Esophagus muscularis mucosa (tissue), 4 donors: ENCODE results near the gene ARHGAP5. TPM values are rescaled to one million over a fixed set of nuclear protein-coding genes. Genes with fewer than 3 reads are reported as not detected.

Experiments used
- DNase-seq: peaks from one replicate; pipeline ENCODE4 v3.0.0-alpha.2; 2017; ENCODE audit errors: extremely low spot score
- H3K27ac ChIP-seq, 4 donors: fragments of 200-600 bp; sonication (generic); replicated peaks in 1 of 4; 1 replicate in 3 of 4; 2 replicates in 1 of 4; pipeline ENCODE4 v1.5.1; 2016 to 2019; ENCODE audit warnings: mild to moderate bottlenecking in 1 of 4
- H3K27me3 ChIP-seq, 4 donors: fragments of 200-600 bp; sonication (generic); one replicate each; pipeline versions ENCODE4 v1.5.1 to v1.6.0; 2016 to 2019
- H3K36me3 ChIP-seq, 4 donors: fragments of 200-600 bp; sonication (generic); one replicate each; pipeline ENCODE4 v1.5.1; 2016 to 2019
- H3K4me1 ChIP-seq, 4 donors: fragments of 200-600 bp; sonication (generic); one replicate each; pipeline ENCODE4 v1.5.1; 2016 to 2019
- H3K4me3 ChIP-seq, 4 donors: fragments of 200-600 bp; sonication (generic); 1 replicate in 2 of 4; 2 replicates in 2 of 4; pipeline ENCODE4 v1.5.1; 2016 to 2019; ENCODE audit warnings: mild to moderate bottlenecking in 4 of 4, moderate library complexity in 1 of 4
- H3K9me3 ChIP-seq, 4 donors: fragments of 200-600 bp; sonication (generic); 1 replicate in 3 of 4; 2 replicates in 1 of 4; pipeline ENCODE4 v1.5.1; 2016 to 2019
- CTCF ChIP-seq, 3 experiments: fragments of 200-600 bp in 2 of 3; fragments of 450-650 bp in 1 of 3; sonication (generic) in 2 of 3; IDR thresholded peaks; one replicate each; pipeline ENCODE4 v1.5.1; 2017 to 2019; ENCODE audit warnings: antibody characterized with exemption in 3 of 3, mild to moderate bottlenecking in 2 of 3, moderate library complexity in 1 of 3
- EP300 ChIP-seq: sonication (generic); formaldehyde crosslinking; IDR thresholded peaks from one replicate; pipeline ENCODE4 v1.6.1; 2017; ENCODE audit warnings: antibody characterized with exemption
- POLR2A ChIP-seq: fragments of 450-650 bp; IDR thresholded peaks from one replicate; pipeline ENCODE4 v1.6.1; 2017; ENCODE audit warnings: antibody characterized with exemption, moderate library complexity, mild to moderate bottlenecking, low read depth
- POLR2AphosphoS5 ChIP-seq, 2 donors: sonication (generic); formaldehyde crosslinking; IDR thresholded peaks; one replicate each; pipeline ENCODE4 v1.6.1; 2017; ENCODE audit warnings: antibody characterized with exemption in 2 of 2
- WGBS: methylation state at CpG from one replicate; pipeline ENCODE4 v1.1.5; 2018; 5-methylcytosine and 5-hydroxymethylcytosine counted together
- intact Hi-C: fragments of 100-400 bp; cut with DNase I; formaldehyde crosslinking; loops from one replicate; pipeline ENCODE4 v1.15.1; 2023
- total RNA-seq, 4 donors: library from RNA; depleted of rRNA; stranded (reverse); fragments of >200 nt; gene quantifications; one replicate each; pipeline versions ENCODE4 v1.1.0 to v1.2.1, GENCODE V29; 2016

The ARHGAP5 gene
- total RNA-seq, 4 donors from 2014 or later = 171 to 223 (median 196) TPM

DNA sequence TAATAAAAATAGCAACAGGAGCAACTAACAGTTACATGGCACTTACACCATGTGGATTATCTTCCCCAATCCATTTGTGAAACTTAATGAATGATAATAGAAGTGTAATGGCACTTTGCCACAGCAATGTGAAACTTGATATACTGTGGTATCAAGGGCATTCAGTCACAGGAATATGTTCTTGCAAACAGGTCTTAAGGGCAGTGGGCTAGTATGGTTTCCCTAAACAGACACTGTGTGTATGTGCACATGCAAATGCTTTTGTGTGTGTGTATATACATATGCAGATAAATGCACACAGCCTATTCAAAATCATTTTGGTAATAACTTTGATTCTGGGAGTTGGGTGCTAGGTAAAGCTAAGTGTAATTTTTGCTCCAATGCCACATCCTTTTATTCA lies 26.2 kb upstream of the ARHGAP5 start:
- no peak overlapping the region for H3K4me3 ChIP-seq
- H3K9me3 ChIP-seq = no peaks in the 10 kb centered on the region
- no peaks in the 10 kb centered on the region for H3K36me3 ChIP-seq
- H3K27me3 ChIP-seq = no peaks in the 10 kb centered on the region
- H3K4me1 ChIP-seq = no peaks in the 10 kb centered on the region
- intact Hi-C loops = no loop called here
- TF ChIP-seq CTCF (IDR thresholded peaks at IDR 0.05) (no peak), POLR2AphosphoS5 (IDR thresholded peaks at IDR 0.05) (no peak), EP300 (no peak)
- no peak for DNase-seq
- no peak overlapping the region for H3K27ac ChIP-seq

DNA sequence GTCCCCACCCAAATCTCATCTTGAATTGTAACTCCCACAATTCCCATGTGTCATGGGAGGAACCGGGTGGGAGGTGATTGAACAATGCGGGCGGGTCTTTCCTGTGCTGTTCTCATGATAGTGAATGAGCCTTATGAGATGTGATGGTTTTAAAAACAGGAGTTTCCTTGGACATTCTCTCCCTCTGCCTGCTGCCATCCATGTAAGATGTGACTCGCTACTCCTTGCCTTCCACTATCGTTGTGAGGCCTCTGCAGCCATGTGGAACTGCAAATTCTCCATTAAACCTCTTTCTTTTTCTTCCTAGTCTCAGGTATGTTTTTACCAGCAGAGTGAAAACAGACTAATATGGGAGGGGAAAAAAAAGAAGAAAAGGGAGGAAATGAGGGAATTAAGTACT lies 22.6 kb upstream of the ARHGAP5 start:
- intact Hi-C loops = no loop called here
- no peaks in the 10 kb centered on the region for H3K27me3 ChIP-seq
- no peak for DNase-seq
- no peak for TF ChIP-seq CTCF (IDR thresholded peaks at IDR 0.05)
- no peak for TF ChIP-seq POLR2AphosphoS5 (IDR thresholded peaks at IDR 0.05)
- TF ChIP-seq EP300 = no peak
- no peaks in the 10 kb centered on the region for H3K36me3 ChIP-seq
- no peak overlapping the region for H3K4me3 ChIP-seq
- no peak overlapping the region for H3K27ac ChIP-seq
- 87% methylated on average over 5 of the region's 5 CpGs for WGBS
- H3K4me1 ChIP-seq = no peaks in the 10 kb centered on the region
- no peaks in the 10 kb centered on the region for H3K9me3 ChIP-seq

- intact Hi-C loops = no loop called here
- H3K36me3 ChIP-seq = no peaks in the 10 kb centered on the region
- no peak for DNase-seq
- H3K27ac ChIP-seq = no peak overlapping the region
- WGBS = 92% methylated on average over 2 of the region's 2 CpGs
- H3K9me3 ChIP-seq = no peaks in the 10 kb centered on the region
- H3K4me1 ChIP-seq = no peaks in the 10 kb centered on the region
- no peak overlapping the region for H3K4me3 ChIP-seq
- no peaks in the 10 kb centered on the region for H3K27me3 ChIP-seq
- TF ChIP-seq CTCF (IDR thresholded peaks at IDR 0.05) (no peak), EP300 (no peak), POLR2A (no peak), POLR2AphosphoS5 (IDR thresholded peaks at IDR 0.05) (no peak)
These were observed 21.9 kb upstream of the ARHGAP5 start for GRCh38 chr14:32055175-32055574.

GRCh38 chr14:32059702-32060101 lies 17.4 kb upstream of the ARHGAP5 start:
- no peaks in the 10 kb centered on the region for H3K27me3 ChIP-seq
- H3K9me3 ChIP-seq = no peaks in the 10 kb centered on the region
- intact Hi-C loops = loop anchor here (10.0 kb wide), 1 partner anchor 545 kb away; no protein-coding TSS in a partner anchor
- no peak overlapping the region for H3K27ac ChIP-seq
- 79% methylated on average over 2 of the region's 2 CpGs for WGBS
- no peak for TF ChIP-seq POLR2AphosphoS5 (IDR thresholded peaks at IDR 0.05)
- no peak for TF ChIP-seq EP300
- no peak for TF ChIP-seq CTCF (IDR thresholded peaks at IDR 0.05)
- TF ChIP-seq POLR2A = no peak
- no peaks in the 10 kb centered on the region for H3K4me1 ChIP-seq
- no peak overlapping the region for H3K4me3 ChIP-seq
- no peak for DNase-seq
- H3K36me3 ChIP-seq = no peaks in the 10 kb centered on the region

DNA sequence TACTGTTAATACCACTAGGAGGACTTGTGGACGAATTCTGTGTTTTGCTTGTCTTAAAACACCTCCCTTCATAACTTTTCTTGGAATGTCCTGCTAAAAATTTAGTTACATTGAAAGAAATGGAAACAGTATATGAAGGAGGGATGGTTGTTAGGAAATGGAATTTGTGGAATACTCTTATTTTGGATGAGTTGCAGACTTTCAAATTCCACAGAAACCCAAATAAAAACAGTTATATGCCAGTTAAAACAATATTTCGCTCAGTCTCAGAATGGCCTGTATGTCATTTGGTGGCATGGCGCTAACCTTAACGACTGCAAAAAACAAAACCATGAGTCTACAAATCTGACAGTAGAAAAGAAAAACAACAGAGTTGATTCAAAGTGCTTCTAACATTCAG lies 12.2 kb upstream of the ARHGAP5 start:
- Histone ChIP-seq H3K27me3 (no peaks in the 10 kb centered on the region), H3K9me3 (no peaks in the 10 kb centered on the region), H3K36me3 (no peaks in the 10 kb centered on the region), H3K27ac (no peak overlapping the region), H3K4me1 (no peaks in the 10 kb centered on the region), H3K4me3 (no peak overlapping the region)
- intact Hi-C loops = loop anchor here (10.0 kb wide), 1 partner anchor 550 kb away; no protein-coding TSS in a partner anchor
- no peak for TF ChIP-seq POLR2AphosphoS5 (IDR thresholded peaks at IDR 0.05)
- no peak for TF ChIP-seq CTCF (IDR thresholded peaks at IDR 0.05)
- TF ChIP-seq POLR2A = no peak
- TF ChIP-seq EP300 = no peak
- WGBS = 87% methylated on average over 4 of the region's 4 CpGs
- DNase-seq = no peak
